ENCODE data around the gene BRS3. TPM values are rescaled to one million over a fixed set of nuclear protein-coding genes. Genes with fewer than 3 reads are reported as not detected.

BRS3 gene
- total RNA-seq, 2 donors from 2014 or later = not detected

DNA sequence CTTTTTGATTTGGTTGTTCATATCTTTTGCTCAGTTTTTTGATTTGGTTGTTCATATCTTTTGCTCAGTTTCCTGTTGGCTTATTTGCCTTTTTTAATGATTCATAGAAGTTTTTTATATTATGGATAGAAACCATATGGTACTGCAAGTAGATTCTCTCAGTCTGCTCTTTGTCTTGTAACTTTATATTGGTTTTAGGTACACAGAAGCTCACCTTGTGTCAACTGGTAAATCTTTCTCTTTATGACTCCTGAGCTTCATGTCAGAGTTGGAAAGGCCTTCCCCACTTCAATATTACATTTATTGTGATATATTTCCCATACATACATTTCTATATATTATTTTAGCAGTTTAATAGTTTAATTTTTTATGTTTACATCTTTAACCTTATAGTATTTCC is 36.0 kb downstream of the BRS3 start:
- Histone ChIP-seq H3K4me1 (no peaks in the 10 kb centered on the region), H3K27ac (no peak overlapping the region), H3K36me3 (replicated peaks in 1 of 2; ENCODE audit: insufficient read depth in 1 of 2, low read depth in 2 of 2) (no peaks in the 10 kb centered on the region), H3K4me3 (no peak overlapping the region), H3K27me3 (no peaks in the 10 kb centered on the region), H3K9me3 (no peaks in the 10 kb centered on the region)
- no peak for ATAC-seq
- no peak for DNase-seq
- intact Hi-C loops (cut with DNase I) = no loop called here
- TF ChIP-seq POLR2A (IDR thresholded peaks at IDR 0.05) = no peak
- TF ChIP-seq, protein P1, sequence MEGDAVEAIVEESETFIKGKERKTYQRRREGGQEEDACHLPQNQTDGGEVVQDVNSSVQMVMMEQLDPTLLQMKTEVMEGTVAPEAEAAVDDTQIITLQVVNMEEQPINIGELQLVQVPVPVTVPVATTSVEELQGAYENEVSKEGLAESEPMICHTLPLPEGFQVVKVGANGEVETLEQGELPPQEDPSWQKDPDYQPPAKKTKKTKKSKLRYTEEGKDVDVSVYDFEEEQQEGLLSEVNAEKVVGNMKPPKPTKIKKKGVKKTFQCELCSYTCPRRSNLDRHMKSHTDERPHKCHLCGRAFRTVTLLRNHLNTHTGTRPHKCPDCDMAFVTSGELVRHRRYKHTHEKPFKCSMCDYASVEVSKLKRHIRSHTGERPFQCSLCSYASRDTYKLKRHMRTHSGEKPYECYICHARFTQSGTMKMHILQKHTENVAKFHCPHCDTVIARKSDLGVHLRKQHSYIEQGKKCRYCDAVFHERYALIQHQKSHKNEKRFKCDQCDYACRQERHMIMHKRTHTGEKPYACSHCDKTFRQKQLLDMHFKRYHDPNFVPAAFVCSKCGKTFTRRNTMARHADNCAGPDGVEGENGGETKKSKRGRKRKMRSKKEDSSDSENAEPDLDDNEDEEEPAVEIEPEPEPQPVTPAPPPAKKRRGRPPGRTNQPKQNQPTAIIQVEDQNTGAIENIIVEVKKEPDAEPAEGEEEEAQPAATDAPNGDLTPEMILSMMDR (IDR thresholded peaks at IDR 0.05) = no peak

DNA sequence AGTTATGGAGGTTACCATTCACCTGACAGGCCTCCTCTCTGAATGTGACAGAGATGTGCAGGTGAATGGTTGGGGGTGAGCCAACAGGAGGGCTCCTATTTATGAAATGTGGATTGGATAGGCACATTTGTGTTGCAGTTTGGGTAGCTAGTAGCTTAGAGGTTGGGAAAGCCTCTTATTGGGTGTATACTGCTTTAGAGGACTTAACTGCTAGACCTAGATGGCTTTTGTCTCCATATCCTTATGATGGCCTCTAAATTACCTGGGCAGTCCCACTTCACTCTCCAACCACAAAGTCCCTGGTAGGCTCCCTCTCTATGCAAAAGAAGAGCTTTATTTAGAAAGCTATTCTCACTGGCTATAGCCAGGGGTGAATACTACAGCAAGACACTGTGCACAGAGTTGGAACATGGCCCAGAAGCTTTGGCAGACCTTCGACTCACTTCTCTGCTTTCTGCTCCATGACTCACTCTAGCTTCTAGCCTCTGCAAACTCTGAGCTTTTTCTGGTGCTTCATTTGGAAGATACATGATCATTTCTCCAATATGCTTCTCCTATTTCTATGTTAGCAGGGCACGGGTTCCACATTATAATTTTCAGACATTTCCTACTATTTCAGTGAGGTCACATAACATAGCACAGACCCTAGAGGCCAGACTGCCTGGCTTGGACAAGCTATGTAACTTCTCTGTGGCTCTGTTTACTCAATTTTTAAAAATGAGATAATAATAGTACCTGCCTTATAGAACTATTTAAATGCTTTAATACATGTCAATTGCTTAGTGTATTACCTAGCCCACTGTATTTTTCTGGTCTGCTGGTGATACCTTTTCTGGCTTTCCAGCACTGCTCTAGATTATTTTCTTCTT is 38.2 kb downstream of the BRS3 start:
- DNase-seq = peak; percentile 27 to 74 (median 65)
- no peaks in the 10 kb centered on the region for H3K4me1 ChIP-seq
- no peak for TF ChIP-seq POLR2A (IDR thresholded peaks at IDR 0.05)
- TF ChIP-seq, protein P1 (IDR thresholded peaks at IDR 0.05) = no peak
- H3K36me3 ChIP-seq (replicated peaks in 1 of 2; ENCODE audit: insufficient read depth in 1 of 2, low read depth in 2 of 2) = no peaks in the 10 kb centered on the region
- no peak for ATAC-seq
- no peak overlapping the region for H3K4me3 ChIP-seq
- no peaks in the 10 kb centered on the region for H3K9me3 ChIP-seq
- intact Hi-C loops (cut with DNase I) = no loop called here
- H3K27me3 ChIP-seq = no peaks in the 10 kb centered on the region
- 13 to 29% methylated on average over 2 of the region's 2 CpGs for WGBS, 2 donors
- no peak overlapping the region for H3K27ac ChIP-seq

DNA sequence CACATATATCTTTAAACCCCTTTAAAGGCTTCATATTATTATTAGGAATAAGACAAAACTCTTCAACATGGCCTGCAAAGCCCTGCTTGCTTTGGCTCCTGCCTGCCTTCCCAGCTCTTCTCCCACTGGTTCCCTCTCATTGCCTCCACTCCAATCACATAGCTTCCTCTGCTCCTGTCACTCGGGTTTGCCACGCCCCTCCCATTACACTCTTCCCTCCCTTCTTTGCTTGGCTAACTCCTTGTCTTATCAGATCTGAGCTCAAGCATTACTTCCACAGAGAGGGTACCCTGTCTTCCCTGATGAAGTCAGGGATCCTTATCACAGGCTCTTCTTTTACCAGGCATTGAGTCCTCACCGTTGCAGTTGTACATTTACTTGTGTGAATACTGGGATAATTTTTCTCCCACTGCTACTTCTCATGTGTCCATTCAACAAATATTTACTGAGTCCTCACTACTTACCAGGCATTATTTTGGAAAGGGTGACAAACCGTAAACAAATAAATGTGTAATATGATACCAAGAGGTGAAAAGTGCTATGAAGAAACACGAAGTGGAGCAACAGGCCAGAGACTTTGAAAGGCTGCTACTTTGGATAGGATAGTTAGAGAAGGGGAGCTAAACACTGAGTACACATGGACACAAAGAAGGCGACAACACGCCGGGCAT is 41.0 kb downstream of the BRS3 start:
- Histone ChIP-seq H3K9me3 (no peaks in the 10 kb centered on the region), H3K27me3 (no peaks in the 10 kb centered on the region), H3K36me3 (replicated peaks in 1 of 2; ENCODE audit: insufficient read depth in 1 of 2, low read depth in 2 of 2) (no peaks in the 10 kb centered on the region), H3K27ac (no peak overlapping the region), H3K4me1 (no peaks in the 10 kb centered on the region), H3K4me3 (no peak overlapping the region)
- ATAC-seq = no peak
- DNase-seq = no peak
- WGBS, 2 donors = 58 to 67% methylated on average over 8 of the region's 8 CpGs
- TF ChIP-seq, protein P1 (IDR thresholded peaks at IDR 0.05) = no peak
- no peak for TF ChIP-seq POLR2A (IDR thresholded peaks at IDR 0.05)
- intact Hi-C loops (cut with DNase I) = no loop called here

DNA sequence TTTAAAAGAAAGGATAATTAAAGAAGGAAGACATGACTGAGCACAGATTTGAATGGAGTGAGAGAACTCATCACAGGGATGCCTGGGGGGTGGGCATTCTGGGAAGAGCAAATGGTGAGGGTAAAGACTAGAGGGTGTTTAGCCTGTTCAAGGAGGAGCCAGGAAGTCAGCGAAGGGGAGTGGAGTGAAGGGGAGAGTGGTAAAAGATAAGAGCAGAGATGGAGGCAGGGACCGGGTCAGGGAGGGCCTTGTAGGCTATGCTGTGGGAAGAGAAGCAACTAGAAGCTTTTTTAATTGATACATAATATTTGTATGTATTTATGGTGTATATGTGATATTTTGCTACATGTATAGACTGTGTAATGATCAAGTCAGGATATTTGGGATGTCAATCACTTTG is 42.0 kb downstream of the BRS3 start:
- TF ChIP-seq POLR2A (IDR thresholded peaks at IDR 0.05) = no peak
- TF ChIP-seq, protein P1 (IDR thresholded peaks at IDR 0.05) = no peak
- no peak for ATAC-seq
- no peaks in the 10 kb centered on the region for H3K27me3 ChIP-seq
- DNase-seq = no peak
- H3K4me1 ChIP-seq = no peaks in the 10 kb centered on the region
- no peak overlapping the region for H3K4me3 ChIP-seq
- no peak overlapping the region for H3K27ac ChIP-seq
- 65 to 74% methylated on average over 2 of the region's 2 CpGs for WGBS, 2 donors
- no peaks in the 10 kb centered on the region for H3K9me3 ChIP-seq
- no peaks in the 10 kb centered on the region for H3K36me3 ChIP-seq (replicated peaks in 1 of 2; ENCODE audit: insufficient read depth in 1 of 2, low read depth in 2 of 2)
- intact Hi-C loops (cut with DNase I) = no loop called here

Measured in body of pancreas (tissue), 4 donors.